Measurements from ENCODE around the gene NKX2-8.

Gene NKX2-8

GRCh38 chr14:36570065-36570464 lies 12.3 kb downstream of the NKX2-8 start:
- Histone ChIP-seq H3K9me3 (ENCODE audit: severe bottlenecking) (no peaks in the 10 kb centered on the region), H3K27ac (ENCODE audit: poor library complexity, severe bottlenecking) (no peak overlapping the region), H3K36me3 (ENCODE audit: low read depth) (no peaks in the 10 kb centered on the region), H3K4me1 (ENCODE audit: insufficient read depth, poor library complexity, severe bottlenecking) (no peaks in the 10 kb centered on the region), H3K4me3 (ENCODE audit: severe bottlenecking) (no peak overlapping the region), H3K27me3 (ENCODE audit: insufficient read depth, poor library complexity, severe bottlenecking) (peaks cover 26% of the 10 kb centered on the region)
- TF ChIP-seq, protein P1, sequence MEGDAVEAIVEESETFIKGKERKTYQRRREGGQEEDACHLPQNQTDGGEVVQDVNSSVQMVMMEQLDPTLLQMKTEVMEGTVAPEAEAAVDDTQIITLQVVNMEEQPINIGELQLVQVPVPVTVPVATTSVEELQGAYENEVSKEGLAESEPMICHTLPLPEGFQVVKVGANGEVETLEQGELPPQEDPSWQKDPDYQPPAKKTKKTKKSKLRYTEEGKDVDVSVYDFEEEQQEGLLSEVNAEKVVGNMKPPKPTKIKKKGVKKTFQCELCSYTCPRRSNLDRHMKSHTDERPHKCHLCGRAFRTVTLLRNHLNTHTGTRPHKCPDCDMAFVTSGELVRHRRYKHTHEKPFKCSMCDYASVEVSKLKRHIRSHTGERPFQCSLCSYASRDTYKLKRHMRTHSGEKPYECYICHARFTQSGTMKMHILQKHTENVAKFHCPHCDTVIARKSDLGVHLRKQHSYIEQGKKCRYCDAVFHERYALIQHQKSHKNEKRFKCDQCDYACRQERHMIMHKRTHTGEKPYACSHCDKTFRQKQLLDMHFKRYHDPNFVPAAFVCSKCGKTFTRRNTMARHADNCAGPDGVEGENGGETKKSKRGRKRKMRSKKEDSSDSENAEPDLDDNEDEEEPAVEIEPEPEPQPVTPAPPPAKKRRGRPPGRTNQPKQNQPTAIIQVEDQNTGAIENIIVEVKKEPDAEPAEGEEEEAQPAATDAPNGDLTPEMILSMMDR (IDR thresholded peaks at IDR 0.05; ENCODE audit: poor library complexity, severe bottlenecking), result no peak
- ATAC-seq (ENCODE audit: low read depth), result peak; percentile 72; the same call in 2 of the 3 replicates
- DNase-seq (ENCODE audit: low spot score), result no peak

- ATAC-seq (ENCODE audit: low read depth) (peak; percentile 72), DNase-seq (ENCODE audit: low spot score) (no peak)
- no peak overlapping the region for H3K27ac ChIP-seq (ENCODE audit: poor library complexity, severe bottlenecking)
Measured at GRCh38 chr14:36556811-36557433, 25.5 kb downstream of the NKX2-8 start.

GRCh38 chr14:36555998-36556743 lies 26.2 kb downstream of the NKX2-8 start:
- H3K27me3 ChIP-seq (ENCODE audit: insufficient read depth, poor library complexity, severe bottlenecking), result peaks cover 3% of the 10 kb centered on the region
- H3K27ac ChIP-seq (ENCODE audit: poor library complexity, severe bottlenecking), result no peak overlapping the region
- no peaks in the 10 kb centered on the region for H3K4me1 ChIP-seq (ENCODE audit: insufficient read depth, poor library complexity, severe bottlenecking)
- no peak overlapping the region for H3K4me3 ChIP-seq (ENCODE audit: severe bottlenecking)
- TF ChIP-seq, protein P1 (IDR thresholded peaks at IDR 0.05; ENCODE audit: poor library complexity, severe bottlenecking), result no peak
- ATAC-seq (ENCODE audit: low read depth) (no peak), DNase-seq (ENCODE audit: low spot score) (no peak)
- H3K36me3 ChIP-seq (ENCODE audit: low read depth), result no peaks in the 10 kb centered on the region
- no peaks in the 10 kb centered on the region for H3K9me3 ChIP-seq (ENCODE audit: severe bottlenecking)

More at GRCh38 chr14:36556811-36557433, 25.5 kb downstream of the NKX2-8 start:
- Histone ChIP-seq H3K9me3 (ENCODE audit: severe bottlenecking) (no peaks in the 10 kb centered on the region), H3K27me3 (ENCODE audit: insufficient read depth, poor library complexity, severe bottlenecking) (peaks cover 10% of the 10 kb centered on the region), H3K36me3 (ENCODE audit: low read depth) (no peaks in the 10 kb centered on the region), H3K4me3 (ENCODE audit: severe bottlenecking) (no peak overlapping the region), H3K4me1 (ENCODE audit: insufficient read depth, poor library complexity, severe bottlenecking) (no peaks in the 10 kb centered on the region)
- TF ChIP-seq, protein P1 (IDR thresholded peaks at IDR 0.05; ENCODE audit: poor library complexity, severe bottlenecking), result peak; percentile 94

- Histone ChIP-seq H3K27me3 (ENCODE audit: insufficient read depth, poor library complexity, severe bottlenecking) (no peaks in the 10 kb centered on the region), H3K4me1 (ENCODE audit: insufficient read depth, poor library complexity, severe bottlenecking) (no peaks in the 10 kb centered on the region), H3K27ac (ENCODE audit: poor library complexity, severe bottlenecking) (no peak overlapping the region), H3K36me3 (ENCODE audit: low read depth) (no peaks in the 10 kb centered on the region), H3K9me3 (ENCODE audit: severe bottlenecking) (no peaks in the 10 kb centered on the region), H3K4me3 (ENCODE audit: severe bottlenecking) (no peak overlapping the region)
- ATAC-seq (ENCODE audit: low read depth), result peak; percentile 65
- DNase-seq (ENCODE audit: low spot score), result no peak
- TF ChIP-seq, protein P1 (IDR thresholded peaks at IDR 0.05; ENCODE audit: poor library complexity, severe bottlenecking), result peak; percentile 93
Measured at GRCh38 chr14:36553656-36554260, 28.7 kb downstream of the NKX2-8 start.

Data from RWPE2 (cell line).